Measurements from ENCODE around the gene ZNF526. TPM values are rescaled to one million over a fixed set of nuclear protein-coding genes. Genes with fewer than 3 reads are reported as not detected.
A peak's percentile ranks its signal among the peaks of the same experiment; 100 is the strongest.

The ZNF526 gene
- total RNA-seq, 1 experiment from 2014 or later = 8.4 TPM

DNA sequence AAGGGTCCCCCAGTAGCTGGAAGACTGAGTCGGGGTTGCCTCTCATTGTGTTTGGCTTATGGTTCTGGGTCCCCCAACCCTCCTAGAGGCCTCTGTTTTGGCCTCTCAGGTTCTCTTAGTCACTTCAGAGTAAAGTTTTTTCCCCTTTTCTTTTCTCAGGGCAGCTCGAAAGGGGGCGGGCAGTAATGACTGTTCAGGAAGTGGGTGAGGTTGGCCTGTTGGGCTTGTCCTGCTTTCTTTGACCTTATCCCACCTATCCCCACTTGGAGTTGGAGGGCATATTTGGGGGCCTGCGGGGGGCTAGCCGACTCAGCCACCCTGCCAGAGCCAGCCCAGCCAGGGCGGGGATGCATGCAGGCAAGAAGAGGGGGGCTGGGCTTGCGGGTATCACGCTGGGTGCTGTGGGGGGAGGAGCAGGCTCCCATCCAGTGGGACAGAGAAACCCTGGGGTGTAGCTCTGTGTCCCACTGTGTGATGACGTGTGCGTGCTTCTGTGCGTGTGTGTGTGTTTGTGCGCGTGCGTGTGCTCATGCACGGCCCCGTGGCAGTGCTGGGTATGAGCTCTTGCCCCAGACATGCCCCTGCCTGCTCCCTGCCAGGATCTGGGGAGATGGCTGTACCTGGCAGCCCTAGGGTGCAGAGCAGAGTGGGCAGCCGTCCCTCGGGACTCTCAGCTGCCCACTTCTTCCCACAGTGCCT lies 50.4 kb downstream of the ZNF526 start:
- peak; percentile 80 for DNase-seq (ENCODE audit: low read depth)
- in situ Hi-C loops (cut with HindIII; ENCODE audit: low pct_unique_long_range_greater_than_20kb, low sequenced_read_pairs) = no loop called here

DNA sequence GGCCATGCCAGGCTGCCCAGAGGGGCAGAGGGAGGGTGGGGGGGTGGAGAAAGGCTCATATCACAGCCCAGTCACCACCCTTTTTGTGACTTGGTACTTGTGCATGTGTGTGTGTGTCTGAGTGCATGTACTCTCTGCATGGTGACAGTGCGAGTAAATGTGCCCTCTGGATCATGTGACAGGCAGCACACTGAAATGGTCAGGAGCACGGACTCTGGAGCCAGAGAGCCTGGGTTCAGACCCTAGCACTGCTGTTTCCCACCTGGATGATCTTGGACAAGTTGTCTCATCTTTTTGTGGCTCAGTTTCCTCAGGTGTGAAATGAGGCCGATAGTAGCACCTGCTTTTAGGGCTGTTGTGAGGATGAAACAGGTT lies 50.9 kb downstream of the ZNF526 start:
- in situ Hi-C loops (cut with HindIII; ENCODE audit: low pct_unique_long_range_greater_than_20kb, low sequenced_read_pairs) = no loop called here
- no peak for DNase-seq (ENCODE audit: low read depth)

DNA sequence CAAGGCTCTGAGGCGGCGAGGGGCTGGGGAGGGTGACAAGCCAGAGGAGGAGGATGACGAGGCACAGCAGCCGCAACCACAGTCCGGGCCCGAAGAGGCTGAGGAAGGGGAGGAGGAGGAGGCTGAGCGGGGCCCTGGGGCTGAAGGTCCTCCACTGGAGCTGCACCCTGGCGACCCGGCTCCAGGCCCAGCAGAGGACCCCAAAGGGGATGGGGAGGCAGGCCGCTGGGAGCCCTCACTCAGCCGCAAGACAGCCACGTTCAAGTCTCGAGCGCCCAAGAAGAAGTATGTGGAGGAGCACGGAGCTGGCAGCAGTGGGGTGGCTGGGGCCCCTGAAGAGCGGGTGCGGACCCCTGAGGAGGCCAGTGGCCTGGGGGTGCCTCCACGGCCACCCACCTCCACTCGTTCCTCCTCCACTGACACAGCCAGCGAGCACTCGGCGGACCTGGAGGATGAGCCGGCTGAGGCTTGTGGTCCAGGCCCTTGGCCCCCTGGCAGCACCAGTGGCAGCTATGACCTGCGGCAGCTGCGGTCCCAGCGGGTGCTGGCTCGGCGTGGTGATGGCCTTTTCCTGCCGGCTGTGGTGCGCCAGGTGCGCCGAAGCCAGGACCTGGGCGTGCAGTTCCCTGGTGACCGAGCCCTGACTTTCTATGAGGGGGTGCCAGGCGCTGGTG lies 51.9 kb downstream of the ZNF526 start:
- in situ Hi-C loops (cut with HindIII; ENCODE audit: low pct_unique_long_range_greater_than_20kb, low sequenced_read_pairs) = no loop called here
- DNase-seq (ENCODE audit: low read depth) = no peak

DNA sequence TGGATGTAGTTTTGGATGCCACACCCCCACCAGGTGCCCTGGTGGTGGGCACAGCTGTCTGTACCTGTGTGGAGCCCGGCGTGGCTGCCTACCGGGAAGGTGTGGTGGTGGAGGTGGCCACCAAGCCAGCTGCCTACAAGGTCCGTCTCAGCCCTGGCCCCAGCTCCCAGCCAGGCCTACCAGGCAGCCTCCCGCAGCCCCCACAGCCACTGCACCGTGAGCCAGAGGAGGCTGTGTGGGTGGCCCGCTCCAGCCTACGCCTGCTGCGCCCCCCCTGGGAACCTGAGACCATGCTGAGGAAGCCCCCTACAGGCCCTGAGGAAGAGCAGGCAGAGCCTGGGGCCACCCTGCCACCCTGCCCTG lies 52.4 kb downstream of the ZNF526 start:
- DNase-seq (ENCODE audit: low read depth) = no peak
- in situ Hi-C loops (cut with HindIII; ENCODE audit: low pct_unique_long_range_greater_than_20kb, low sequenced_read_pairs) = no loop called here

DNA sequence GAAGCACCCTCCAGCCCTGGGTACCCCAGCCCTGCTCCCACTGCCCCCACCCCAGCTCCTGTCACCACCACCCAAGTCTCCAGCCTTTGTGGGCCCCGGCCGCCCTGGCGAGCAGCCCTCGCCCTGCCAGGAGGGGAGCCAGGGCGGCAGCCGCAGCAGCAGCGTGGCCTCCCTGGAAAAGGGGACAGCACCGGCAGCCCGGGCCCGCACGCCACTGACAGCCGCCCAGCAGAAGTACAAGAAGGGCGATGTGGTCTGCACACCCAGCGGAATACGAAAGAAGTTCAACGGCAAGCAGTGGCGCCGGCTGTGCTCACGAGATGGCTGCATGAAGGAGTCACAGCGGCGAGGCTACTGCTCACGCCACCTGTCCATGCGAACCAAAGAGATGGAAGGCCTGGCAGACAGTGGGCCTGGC lies 52.9 kb downstream of the ZNF526 start:
- no peak for DNase-seq (ENCODE audit: low read depth)
- in situ Hi-C loops (cut with HindIII; ENCODE audit: low pct_unique_long_range_greater_than_20kb, low sequenced_read_pairs) = no loop called here

DNA sequence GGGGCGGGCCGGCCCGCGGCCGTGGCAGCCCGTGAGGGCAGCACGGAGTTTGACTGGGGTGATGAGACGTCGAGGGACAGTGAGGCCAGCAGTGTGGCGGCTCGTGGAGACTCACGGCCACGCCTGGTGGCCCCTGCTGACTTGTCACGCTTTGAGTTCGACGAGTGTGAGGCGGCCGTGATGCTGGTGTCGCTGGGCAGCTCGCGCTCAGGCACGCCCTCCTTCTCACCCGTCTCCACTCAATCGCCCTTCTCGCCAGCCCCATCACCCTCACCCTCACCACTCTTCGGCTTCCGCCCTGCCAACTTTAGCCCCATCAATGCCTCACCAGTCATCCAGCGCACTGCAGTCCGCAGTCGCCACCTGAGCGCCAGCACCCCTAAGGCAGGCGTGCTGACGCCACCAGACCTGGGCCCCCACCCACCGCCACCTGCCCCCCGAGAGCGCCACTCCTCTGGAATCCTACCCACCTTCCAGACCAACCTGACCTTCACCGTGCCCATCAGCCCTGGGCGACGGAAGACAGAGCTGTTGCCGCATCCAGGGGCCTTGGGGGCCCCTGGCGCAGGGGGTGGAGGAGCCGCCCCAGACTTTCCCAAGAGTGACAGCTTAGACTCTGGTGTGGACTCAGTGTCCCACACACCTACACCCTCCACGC lies 53.4 kb downstream of the ZNF526 start:
- in situ Hi-C loops (cut with HindIII; ENCODE audit: low pct_unique_long_range_greater_than_20kb, low sequenced_read_pairs) = no loop called here
- no peak for DNase-seq (ENCODE audit: low read depth)

DNA sequence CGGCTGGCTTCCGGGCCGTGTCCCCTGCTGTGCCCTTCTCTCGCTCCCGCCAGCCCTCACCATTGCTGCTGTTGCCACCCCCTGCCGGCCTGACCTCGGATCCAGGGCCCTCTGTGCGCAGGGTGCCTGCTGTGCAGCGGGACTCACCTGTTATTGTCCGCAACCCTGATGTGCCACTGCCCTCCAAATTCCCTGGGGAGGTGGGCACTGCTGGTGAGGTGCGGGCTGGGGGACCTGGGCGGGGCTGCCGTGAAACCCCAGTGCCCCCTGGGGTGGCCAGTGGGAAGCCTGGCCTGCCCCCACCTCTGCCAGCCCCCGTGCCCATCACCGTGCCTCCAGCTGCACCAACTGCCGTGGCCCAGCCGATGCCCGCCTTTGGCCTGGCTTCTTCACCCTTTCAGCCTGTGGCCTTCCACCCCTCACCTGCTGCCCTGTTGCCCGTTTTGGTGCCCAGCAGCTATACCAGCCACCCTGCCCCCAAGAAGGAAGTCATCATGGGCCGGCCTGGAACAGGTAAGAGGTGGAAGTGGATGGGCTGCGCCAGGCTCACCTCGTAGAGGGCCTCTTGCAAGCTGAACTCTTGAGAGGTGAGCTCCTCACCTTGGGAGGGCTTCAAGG lies 54.1 kb downstream of the ZNF526 start:
- DNase-seq (ENCODE audit: low read depth) = no peak
- in situ Hi-C loops (cut with HindIII; ENCODE audit: low pct_unique_long_range_greater_than_20kb, low sequenced_read_pairs) = no loop called here

DNA sequence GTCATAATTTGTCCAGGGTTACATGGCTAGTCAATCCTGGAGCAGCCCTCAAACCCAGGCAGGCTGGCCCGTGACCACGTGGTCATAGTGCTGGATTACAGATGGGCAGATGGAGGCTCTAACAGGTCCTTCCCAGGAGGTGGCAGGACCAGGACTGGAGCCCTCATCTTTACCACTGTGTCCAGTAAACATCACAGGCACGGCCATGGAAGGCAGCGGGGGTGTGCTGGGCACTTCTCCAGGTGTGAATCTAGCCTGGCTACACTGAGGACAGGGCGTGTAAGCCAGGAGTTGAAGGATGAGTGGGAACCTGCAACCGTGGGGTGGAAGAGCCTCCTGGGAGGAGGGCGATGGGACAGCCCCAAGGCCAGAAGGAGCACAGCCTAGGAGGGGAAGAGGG lies 55.0 kb downstream of the ZNF526 start:
- in situ Hi-C loops (cut with HindIII; ENCODE audit: low pct_unique_long_range_greater_than_20kb, low sequenced_read_pairs) = no loop called here
- no peak for DNase-seq (ENCODE audit: low read depth)

DNA sequence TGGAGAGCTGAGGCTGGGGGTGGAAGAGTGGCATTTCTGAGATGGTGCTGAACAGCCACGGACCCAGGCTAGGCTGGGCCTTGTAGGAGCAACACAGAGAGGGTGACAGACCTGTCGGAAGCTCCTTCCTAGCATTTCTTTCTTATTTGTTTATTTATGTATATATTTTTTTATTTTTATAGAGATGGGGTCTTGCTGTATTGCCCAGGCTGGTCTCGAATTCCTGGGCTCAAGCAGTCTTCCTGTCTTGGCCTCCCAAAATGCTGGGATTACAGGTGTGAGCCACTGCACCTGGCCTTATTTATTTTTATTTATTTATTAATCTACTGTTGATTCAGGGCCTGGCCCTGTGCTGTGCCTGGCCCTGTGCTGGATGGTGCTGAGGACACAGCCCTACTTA lies 55.4 kb downstream of the ZNF526 start:
- in situ Hi-C loops (cut with HindIII; ENCODE audit: low pct_unique_long_range_greater_than_20kb, low sequenced_read_pairs) = no loop called here
- no peak for DNase-seq (ENCODE audit: low read depth)

DNA sequence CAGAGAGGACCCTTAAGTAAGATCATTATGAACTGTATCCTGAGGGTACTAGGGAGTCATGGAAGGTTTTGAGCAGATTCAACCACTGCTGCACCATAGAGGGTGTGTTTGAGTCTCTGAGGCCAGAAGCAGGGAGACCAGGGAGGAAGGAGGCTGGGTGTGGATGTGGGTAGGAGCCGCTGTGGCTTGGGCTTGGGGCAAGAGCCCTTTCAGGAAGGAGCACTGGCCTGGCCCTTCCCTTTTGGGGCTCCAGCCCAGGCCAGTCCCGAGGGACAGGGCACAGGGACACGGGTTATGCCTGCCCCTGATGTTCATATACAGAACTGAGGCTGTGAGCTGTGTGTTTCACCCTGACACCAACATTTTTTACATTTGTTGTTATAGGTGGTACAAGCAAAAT lies 56.2 kb downstream of the ZNF526 start:
- in situ Hi-C loops (cut with HindIII; ENCODE audit: low pct_unique_long_range_greater_than_20kb, low sequenced_read_pairs) = no loop called here
- no peak for DNase-seq (ENCODE audit: low read depth)

DNA sequence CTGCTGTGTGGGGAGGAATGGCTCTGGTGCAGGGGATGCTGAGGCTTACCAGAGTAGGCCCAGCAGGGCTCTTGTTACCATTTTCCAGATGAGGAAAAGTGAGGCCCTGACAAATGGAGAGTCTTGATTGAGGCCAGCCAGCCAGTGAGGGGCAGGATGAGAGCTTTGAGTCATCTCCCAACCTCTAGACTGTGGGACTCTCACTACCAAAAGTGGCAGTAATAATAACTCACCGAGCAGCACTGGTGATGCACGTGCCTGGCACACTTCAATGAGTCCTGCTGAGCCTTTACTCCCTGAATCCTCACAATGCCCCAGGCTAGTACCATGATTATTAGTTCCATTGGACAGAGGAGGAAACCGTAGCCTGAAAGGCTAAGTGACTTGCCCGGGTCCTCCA lies 56.7 kb downstream of the ZNF526 start:
- DNase-seq (ENCODE audit: low read depth) = no peak
- in situ Hi-C loops (cut with HindIII; ENCODE audit: low pct_unique_long_range_greater_than_20kb, low sequenced_read_pairs) = no loop called here

Other genes with a start within 250 kb of the ZNF526 start
- 2.3 TPM in 1 of 2 replicates, not detected in the other for gene ATP1A3, start 226.1 kb upstream of the ZNF526 start, total RNA-seq (2014; rRNA removed; shearing (Covaris generic); ENCODE audit: low replicate concordance)
- gene GRIK5, start 150.1 kb upstream of the ZNF526 start, total RNA-seq (2014; rRNA removed; shearing (Covaris generic); ENCODE audit: low replicate concordance) = not detected in 2 replicates
- 18.2 and 24.6 TPM in 2 replicates for gene ZNF574, start 144.1 kb upstream of the ZNF526 start, total RNA-seq (2014; rRNA removed; shearing (Covaris generic); ENCODE audit: low replicate concordance)
- not detected in 2 replicates for gene POU2F2, start 87.9 kb upstream of the ZNF526 start, total RNA-seq (2014; rRNA removed; shearing (Covaris generic); ENCODE audit: low replicate concordance)
- gene DEDD2, start 2.6 kb upstream of the ZNF526 start, total RNA-seq (2014; rRNA removed; shearing (Covaris generic); ENCODE audit: low replicate concordance) = 72.2 and 128 TPM in 2 replicates
- 29.9 and 32.2 TPM in 2 replicates for gene GSK3A, start 22.3 kb downstream of the ZNF526 start, total RNA-seq (2014; rRNA removed; shearing (Covaris generic); ENCODE audit: low replicate concordance)
- gene ERF, start 34.8 kb downstream of the ZNF526 start, total RNA-seq (2014; rRNA removed; shearing (Covaris generic); ENCODE audit: low replicate concordance) = 47.1 and 49.5 TPM in 2 replicates
- 13.6 and 27.5 TPM in 2 replicates for gene CIC, start 48.9 kb downstream of the ZNF526 start, total RNA-seq (2014; rRNA removed; shearing (Covaris generic); ENCODE audit: low replicate concordance)
- gene PRR19, start 81.8 kb downstream of the ZNF526 start, total RNA-seq (2014; rRNA removed; shearing (Covaris generic); ENCODE audit: low replicate concordance) = 3.0 TPM in 1 of 2 replicates, not detected in the other
- gene PAFAH1B3, start 82.3 kb downstream of the ZNF526 start, total RNA-seq (2014; rRNA removed; shearing (Covaris generic); ENCODE audit: low replicate concordance) = 142 and 150 TPM in 2 replicates
- not detected in 2 replicates for gene TMEM145, start 93.0 kb downstream of the ZNF526 start, total RNA-seq (2014; rRNA removed; shearing (Covaris generic); ENCODE audit: low replicate concordance)
- gene MEGF8, start 105.3 kb downstream of the ZNF526 start, total RNA-seq (2014; rRNA removed; shearing (Covaris generic); ENCODE audit: low replicate concordance) = 36.8 and 75.6 TPM in 2 replicates
- gene CNFN, start 170.0 kb downstream of the ZNF526 start, total RNA-seq (2014; rRNA removed; shearing (Covaris generic); ENCODE audit: low replicate concordance) = 22.1 TPM in 1 of 2 replicates, not detected in the other
- gene LIPE, start 207.1 kb downstream of the ZNF526 start, total RNA-seq (2014; rRNA removed; shearing (Covaris generic); ENCODE audit: low replicate concordance) = 5.7 and 13.1 TPM in 2 replicates
- gene CXCL17, start 222.6 kb downstream of the ZNF526 start, total RNA-seq (2014; rRNA removed; shearing (Covaris generic); ENCODE audit: low replicate concordance) = not detected in 2 replicates

Measured in Caki2 (cell line).